Measurements from ENCODE around the gene AP5S1. TPM values are rescaled to one million over a fixed set of nuclear protein-coding genes. Genes with fewer than 3 reads are reported as not detected.

Gene AP5S1
- polyA plus RNA-seq, 1 of the 3 experiments (the other 2 are of a cell fraction), result 10.3 TPM

DNA sequence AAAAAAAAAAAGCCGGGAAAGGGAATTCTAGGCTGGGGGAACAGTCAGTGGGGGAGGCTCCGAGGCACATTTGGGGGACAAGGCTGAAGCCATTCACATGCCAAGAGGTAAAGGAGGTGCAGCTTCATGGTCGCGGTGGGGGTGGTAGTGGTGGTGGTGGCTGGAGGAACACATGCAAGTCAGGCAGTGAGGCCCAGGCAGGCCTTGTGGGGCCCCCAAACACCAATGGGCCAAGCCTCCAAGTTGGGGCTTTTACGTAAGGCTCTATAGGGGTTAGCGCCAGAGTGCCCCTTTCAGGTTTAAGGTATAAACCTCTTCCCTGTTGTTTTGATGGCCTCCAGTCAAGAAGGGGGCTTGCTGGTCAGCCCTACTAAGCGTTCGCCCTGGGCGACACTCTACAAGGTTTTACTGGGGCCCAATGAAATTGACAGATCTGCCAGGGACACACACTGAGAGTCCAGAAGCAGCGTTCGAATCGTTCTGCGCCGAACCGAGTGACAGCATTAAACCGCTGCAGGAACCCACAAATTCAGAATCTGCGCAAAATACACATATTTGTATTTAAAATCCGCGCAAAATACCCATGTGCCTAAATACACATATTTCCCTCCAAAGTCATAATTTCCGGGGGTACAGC lies 818 bp upstream of the AP5S1 start (continued):
- TF ChIP-seq IRF3 (IDR thresholded peaks at IDR 0.05; ENCODE audit: low read depth, low read length), result no peak
- TF ChIP-seq YY1 (IDR thresholded peaks at IDR 0.05; ENCODE audit: low read depth), result no peak
- TF ChIP-seq ELF1 (IDR thresholded peaks at IDR 0.05), result no peak
- TF ChIP-seq, protein P1, sequence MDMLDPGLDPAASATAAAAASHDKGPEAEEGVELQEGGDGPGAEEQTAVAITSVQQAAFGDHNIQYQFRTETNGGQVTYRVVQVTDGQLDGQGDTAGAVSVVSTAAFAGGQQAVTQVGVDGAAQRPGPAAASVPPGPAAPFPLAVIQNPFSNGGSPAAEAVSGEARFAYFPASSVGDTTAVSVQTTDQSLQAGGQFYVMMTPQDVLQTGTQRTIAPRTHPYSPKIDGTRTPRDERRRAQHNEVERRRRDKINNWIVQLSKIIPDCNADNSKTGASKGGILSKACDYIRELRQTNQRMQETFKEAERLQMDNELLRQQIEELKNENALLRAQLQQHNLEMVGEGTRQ (IDR thresholded peaks at IDR 0.05; ENCODE audit: borderline replicate concordance, low read depth, low read length), result no peak
- no peak for TF ChIP-seq GATA2 (CRISPR knock-in tag; IDR thresholded peaks at IDR 0.05)
- no peak for TF ChIP-seq EP300 (IDR thresholded peaks at IDR 0.05; ENCODE audit: borderline replicate concordance in 1 of 2, low read depth in 1 of 2, low read length in 1 of 2)
- TF ChIP-seq MEF2A (IDR thresholded peaks at IDR 0.05; ENCODE audit: borderline replicate concordance, low read depth), result no peak
- TF ChIP-seq RFX5 (IDR thresholded peaks at IDR 0.05; ENCODE audit: low read length), result no peak
- TF ChIP-seq ZBTB33 (IDR thresholded peaks at IDR 0.05; ENCODE audit: borderline replicate concordance, low read depth), result no peak
- TF ChIP-seq MXI1 (IDR thresholded peaks at IDR 0.05; ENCODE audit: low read depth, low read length), result no peak
- no peak for TF ChIP-seq NRF1 (IDR thresholded peaks at IDR 0.05; ENCODE audit: low read depth, low read length)

GRCh38 chr20:3820901-3821727 lies 767 bp downstream of the AP5S1 start:
- no peaks in the 10 kb centered on the region for H3K9me3 ChIP-seq
- H3K4me1 ChIP-seq (ENCODE audit: control insufficient read depth in 1 of 2, insufficient read depth in 2 of 2, low read depth in 1 of 2, low read length in 1 of 2), result peaks cover 11 to 23% of the 10 kb centered on the region in 2 experiments; a peak in 2 of 4 replicates
- H4K20me1 ChIP-seq (ENCODE audit: insufficient read depth), result no peaks in the 10 kb centered on the region
- peak overlapping the region; percentile 92 to 97 for H3K27ac ChIP-seq (ENCODE audit: low read depth in 2 of 2, low read length in 1 of 2)
- peak overlapping the region; percentile 91 for H3K4me2 ChIP-seq
- WGBS (ENCODE audit: low lambda C conversion rate), result 42% methylated on average over 20 of the region's 20 CpGs
- H3K79me2 ChIP-seq (ENCODE audit: insufficient read depth), result peaks cover 17% of the 10 kb centered on the region
- H3K4me3 ChIP-seq (ENCODE audit: low read depth in 2 of 2, low read length in 1 of 2), result peak overlapping the region; percentile 80 to 84
- H3K36me3 ChIP-seq (replicated peaks in 1 of 2; ENCODE audit: control insufficient read depth in 1 of 2, insufficient read depth in 2 of 2, low read length in 1 of 2), result peaks cover 12 to 27% of the 10 kb centered on the region in 2 experiments
- CTCF ChIA-PET, result interaction anchor here (0.7 to 8.8 kb wide), 28 partner anchors 8 to 289 kb away, joined by 3 to 161 read pairs (median 6); partner anchors contain the start of genes ADISSP, CDC25B, CENPB and MAVS
- no peaks in the 10 kb centered on the region for H3F3A ChIP-seq (replicated peaks; ENCODE audit: insufficient read depth)
- no peak for DNase-seq
- H3K9ac ChIP-seq, result peak overlapping the region; percentile 93
- H3K9me2 ChIP-seq, result no peaks in the 10 kb centered on the region
- peak overlapping the region; percentile 84 for H2AFZ ChIP-seq (ENCODE audit: low read depth)
- no peaks in the 10 kb centered on the region for H3K27me3 ChIP-seq (ENCODE audit: insufficient read depth)
- POLR2A ChIA-PET, result interaction anchor here (0.6 to 2.0 kb wide), 16 partner anchors 9 to 264 kb away, joined by 3 to 20 read pairs (median 4); partner anchors contain the start of genes ADISSP, CDC25B, CENPB and MAVS
- TF ChIP-seq USF1 (IDR thresholded peaks at IDR 0.05; ENCODE audit: borderline replicate concordance, low read depth) (no peak), IRF3 (IDR thresholded peaks at IDR 0.05; ENCODE audit: low read depth, low read length) (no peak), RFX5 (IDR thresholded peaks at IDR 0.05; ENCODE audit: low read length) (0 out of 2 replicates have a peak, but pooled peaks have one; percentile 3), CTCF (IDR thresholded peaks at IDR 0.05) (no peak), FOXJ3 (CRISPR knock-in tag; IDR thresholded peaks at IDR 0.05) (no peak), TEAD4 (IDR thresholded peaks at IDR 0.05; ENCODE audit: borderline replicate concordance, insufficient read depth) (no peak), GABPA (IDR thresholded peaks at IDR 0.05; ENCODE audit: low read depth) (no peak), NFIC (IDR thresholded peaks at IDR 0.05; ENCODE audit: borderline replicate concordance) (no peak), MXI1 (IDR thresholded peaks at IDR 0.05; ENCODE audit: low read depth, low read length) (0 out of 2 replicates have a peak, but pooled peaks have one; percentile 2), JUND (IDR thresholded peaks at IDR 0.05) (no peak)
- TF ChIP-seq, protein P1 (IDR thresholded peaks at IDR 0.05; ENCODE audit: borderline replicate concordance, low read depth, low read length), result no peak

Measured in SK-N-SH (cell line).